WERI-Rb-1 (cell line): Measurements from ENCODE around the gene GPR89B.

Source experiments
- DNase-seq: peaks from one replicate; pipeline ENCODE4 v3.0.0-alpha.2; 2020
- H3K27ac ChIP-seq: fragments of 250-450 bp; sonication (Bioruptor Pico); 2 replicates; pipeline ENCODE4 v1.5.1; 2020; ENCODE audit warnings: mild to moderate bottlenecking, moderate library complexity
- H3K27me3 ChIP-seq: fragments of 250-450 bp; sonication (Bioruptor Pico); 2 replicates; pipeline ENCODE4 v1.5.1; 2021; ENCODE audit warnings: mild to moderate bottlenecking, low read depth, moderate library complexity; ENCODE audit not compliant: insufficient read depth, severe bottlenecking
- H3K36me3 ChIP-seq: fragments of 250-450 bp; sonication (Bioruptor Pico); 2 replicates; pipeline ENCODE4 v1.5.1; 2020; ENCODE audit warnings: mild to moderate bottlenecking, moderate library complexity
- H3K4me3 ChIP-seq: 2 replicates; pipeline ENCODE4 v1.5.1; 2011; ENCODE audit warnings: low read depth, mild to moderate bottlenecking, control low read depth, low read length
- H3K9me3 ChIP-seq: fragments of 250-450 bp; sonication (Bioruptor Pico); 2 replicates; pipeline ENCODE4 v1.5.1; 2021; ENCODE audit warnings: mild to moderate bottlenecking, moderate library complexity; ENCODE audit not compliant: severe bottlenecking
- CTCF ChIP-seq: IDR thresholded peaks from 2 replicates; pipeline ENCODE4 v1.5.1; 2011; ENCODE audit warnings: low read depth, mild to moderate bottlenecking, control low read depth, inconsistent platforms, low read length

The GPR89B gene

GRCh38 chr1:147904726-147905125, 23.5 kb upstream of the GPR89B start:
- no peaks in the 10 kb centered on the region for H3K27me3 ChIP-seq
- no peaks in the 10 kb centered on the region for H3K9me3 ChIP-seq
- no peak overlapping the region for H3K27ac ChIP-seq
- DNase-seq = no peak
- H3K36me3 ChIP-seq = no peaks in the 10 kb centered on the region
- no peak for TF ChIP-seq CTCF
- H3K4me3 ChIP-seq = no peak overlapping the region

GRCh38 chr1:147907786-147908509, 20.3 kb upstream of the GPR89B start:
- H3K27ac ChIP-seq = no peak overlapping the region
- H3K9me3 ChIP-seq = no peaks in the 10 kb centered on the region
- H3K4me3 ChIP-seq = no peak overlapping the region
- no peak for TF ChIP-seq CTCF
- no peak for DNase-seq
- no peaks in the 10 kb centered on the region for H3K36me3 ChIP-seq
- no peaks in the 10 kb centered on the region for H3K27me3 ChIP-seq

GRCh38 chr1:147912553-147912952, 15.7 kb upstream of the GPR89B start:
- TF ChIP-seq CTCF = no peak

GRCh38 chr1:147913362-147913942, 14.8 kb upstream of the GPR89B start:
- H3K27ac ChIP-seq = no peak overlapping the region
- no peak for TF ChIP-seq CTCF
- H3K4me3 ChIP-seq = no peak overlapping the region
- H3K36me3 ChIP-seq = no peaks in the 10 kb centered on the region
- peak; percentile 84 for DNase-seq
- H3K27me3 ChIP-seq = no peaks in the 10 kb centered on the region
- H3K9me3 ChIP-seq = no peaks in the 10 kb centered on the region

More at GRCh38 chr1:147912553-147912952, 15.7 kb upstream of the GPR89B start:
- Histone ChIP-seq H3K36me3 (no peaks in the 10 kb centered on the region), H3K27me3 (no peaks in the 10 kb centered on the region), H3K27ac (no peak overlapping the region), H3K4me3 (no peak overlapping the region), H3K9me3 (no peaks in the 10 kb centered on the region)
- DNase-seq = no peak

- Histone ChIP-seq H3K36me3 (no peaks in the 10 kb centered on the region), H3K9me3 (no peaks in the 10 kb centered on the region), H3K27me3 (no peaks in the 10 kb centered on the region), H3K4me3 (no peak overlapping the region), H3K27ac (no peak overlapping the region)
- DNase-seq = no peak
- TF ChIP-seq CTCF = no peak
These were observed 8.3 kb upstream of the GPR89B start for GRCh38 chr1:147919896-147920295.
